OCI-LY3 (cell line): ENCODE results near the gene SLC22A5.

Experiments used
- EZH2phosphoT487 ChIP-seq: fragments of 200-600 bp; shearing (Covaris generic); IDR thresholded peaks from 2 replicates; pipeline ENCODE4 v1.6.1; 2018; ENCODE audit warnings: antibody characterized with exemption, mixed run types, low read depth
- TF ChIP-seq, protein P1 (sequence below): fragments of 200-600, 300-600 bp; sonication (generic); IDR thresholded peaks from 2 replicates; pipeline ENCODE4 v1.5.1; 2014; ENCODE audit warnings: antibody characterized with exemption, low read length, low read depth

DNA sequence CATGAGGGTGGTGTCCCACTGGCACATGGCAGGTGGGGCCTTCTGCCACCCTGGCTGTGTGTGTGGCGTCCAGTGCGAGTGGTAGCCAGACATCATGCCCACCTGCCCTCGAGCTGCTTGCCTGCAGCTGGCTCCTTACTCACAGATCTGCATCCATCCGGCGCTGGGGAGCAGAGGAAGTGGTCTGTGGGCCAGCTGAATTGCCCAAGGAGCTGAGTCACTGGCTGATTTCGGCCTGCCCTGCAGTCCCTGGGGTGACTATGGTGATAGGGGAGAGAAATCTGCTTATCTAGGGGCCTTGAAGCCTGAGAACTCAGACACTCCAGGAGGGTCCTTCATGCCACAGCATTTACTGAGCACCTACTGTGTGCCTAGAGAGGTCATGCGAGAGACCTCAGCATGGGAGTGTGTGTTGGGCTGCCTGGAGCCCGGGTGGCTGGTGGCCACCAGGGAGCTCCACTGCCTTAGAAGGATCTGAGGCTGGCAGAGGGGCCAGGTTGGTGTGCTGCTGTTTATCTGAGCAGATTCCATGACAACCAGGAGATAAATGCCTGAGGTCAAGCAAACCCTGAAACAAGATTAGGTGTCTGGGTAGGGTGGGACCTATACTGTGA lies 57.1 kb downstream of the SLC22A5 start:
- TF ChIP-seq, protein P1, sequence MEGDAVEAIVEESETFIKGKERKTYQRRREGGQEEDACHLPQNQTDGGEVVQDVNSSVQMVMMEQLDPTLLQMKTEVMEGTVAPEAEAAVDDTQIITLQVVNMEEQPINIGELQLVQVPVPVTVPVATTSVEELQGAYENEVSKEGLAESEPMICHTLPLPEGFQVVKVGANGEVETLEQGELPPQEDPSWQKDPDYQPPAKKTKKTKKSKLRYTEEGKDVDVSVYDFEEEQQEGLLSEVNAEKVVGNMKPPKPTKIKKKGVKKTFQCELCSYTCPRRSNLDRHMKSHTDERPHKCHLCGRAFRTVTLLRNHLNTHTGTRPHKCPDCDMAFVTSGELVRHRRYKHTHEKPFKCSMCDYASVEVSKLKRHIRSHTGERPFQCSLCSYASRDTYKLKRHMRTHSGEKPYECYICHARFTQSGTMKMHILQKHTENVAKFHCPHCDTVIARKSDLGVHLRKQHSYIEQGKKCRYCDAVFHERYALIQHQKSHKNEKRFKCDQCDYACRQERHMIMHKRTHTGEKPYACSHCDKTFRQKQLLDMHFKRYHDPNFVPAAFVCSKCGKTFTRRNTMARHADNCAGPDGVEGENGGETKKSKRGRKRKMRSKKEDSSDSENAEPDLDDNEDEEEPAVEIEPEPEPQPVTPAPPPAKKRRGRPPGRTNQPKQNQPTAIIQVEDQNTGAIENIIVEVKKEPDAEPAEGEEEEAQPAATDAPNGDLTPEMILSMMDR = peak; percentile 21
- no peak for TF ChIP-seq EZH2phosphoT487
